Osteoblast (primary cell): Measurements from ENCODE around the gene PAQR8. TPM values are rescaled to one million over a fixed set of nuclear protein-coding genes. Genes with fewer than 3 reads are reported as not detected.

ENCODE experiments used
- DNase-seq: peaks from one replicate; pipeline ENCODE4 v3.0.0; 2011; ENCODE audit warnings: low spot score, mixed read lengths; ENCODE audit not compliant: insufficient read length; ENCODE audit errors: missing footprints
- H2AFZ ChIP-seq: 2 replicates; pipeline ENCODE4 v1.6.0; 2011; ENCODE audit warnings: mild to moderate bottlenecking, low read length
- H3K27ac ChIP-seq: 2 replicates; pipeline ENCODE4 v1.5.1; 2011; ENCODE audit warnings: mild to moderate bottlenecking, low read depth, low read length, moderate library complexity
- H3K27me3 ChIP-seq: 2 replicates; pipeline ENCODE4 v1.6.0; 2012; ENCODE audit warnings: mild to moderate bottlenecking, control low read depth, inconsistent platforms, low read length, moderate library complexity; ENCODE audit not compliant: insufficient read depth
- H3K36me3 ChIP-seq: 2 replicates; pipeline ENCODE4 v1.5.1; 2011; ENCODE audit warnings: mild to moderate bottlenecking, low read length, control low read depth, moderate library complexity; ENCODE audit not compliant: insufficient read depth
- H3K4me1 ChIP-seq: 2 replicates; pipeline ENCODE4 v1.5.1; 2011; ENCODE audit warnings: mild to moderate bottlenecking, low read length, control low read depth, moderate library complexity; ENCODE audit not compliant: insufficient read depth
- H3K4me2 ChIP-seq: 2 replicates; pipeline ENCODE4 v1.6.0; 2011; ENCODE audit warnings: mild to moderate bottlenecking, low read length; ENCODE audit not compliant: insufficient read depth
- H3K4me3 ChIP-seq: fragments of 200-600 bp; sonication (generic); 3 replicates; pipeline ENCODE4 v1.5.1; 2012; ENCODE audit warnings: mild to moderate bottlenecking, low read length, inconsistent platforms; ENCODE audit not compliant: insufficient read depth
- H3K79me2 ChIP-seq: 2 replicates; pipeline ENCODE4 v1.6.0; 2012; ENCODE audit warnings: mild to moderate bottlenecking, low read length, control low read depth, inconsistent platforms; ENCODE audit not compliant: insufficient read depth
- H3K9me3 ChIP-seq: 2 replicates; pipeline ENCODE4 v1.5.1; 2011; ENCODE audit warnings: low read depth, low read length, control low read depth
- H4K20me1 ChIP-seq: 2 replicates; pipeline ENCODE4 v1.6.0; 2012; ENCODE audit warnings: mild to moderate bottlenecking, low read length, control low read depth; ENCODE audit not compliant: insufficient read depth
- total RNA-seq: library from RNA; depleted of rRNA; stranded (reverse); fragments of >200 nt; gene quantifications from 2 replicates; pipeline ENCODE4 v1.2.3, GENCODE V29; 2012
- TF ChIP-seq, protein P1 (sequence below): IDR thresholded peaks from 2 replicates; pipeline ENCODE4 v1.5.1; 2011; ENCODE audit warnings: mild to moderate bottlenecking, low read depth, low read length, moderate library complexity; ENCODE audit errors: extremely low read depth

PAQR8 gene
- total RNA-seq, 1 donor: 3.6 TPM

DNA sequence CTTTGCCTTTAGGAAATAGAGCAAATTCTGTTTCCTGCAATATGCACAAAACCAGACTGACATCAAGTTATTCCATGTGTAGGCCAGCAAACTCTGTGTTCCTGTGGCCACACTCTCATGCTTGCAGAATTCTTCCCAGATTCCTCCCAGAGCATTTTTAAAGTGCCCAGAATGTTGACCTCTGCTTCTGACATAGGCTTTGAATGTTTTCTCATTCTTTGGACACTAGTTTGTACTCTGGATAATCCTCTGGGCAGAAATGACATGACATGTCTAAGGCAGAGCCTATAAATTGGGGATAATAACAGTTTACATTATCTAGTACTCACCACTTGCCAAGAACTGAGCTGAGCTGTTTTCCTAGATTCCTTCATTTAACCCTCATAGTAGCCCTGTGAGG, 49.0 kb downstream of the PAQR8 start:
- Histone ChIP-seq H2AFZ (no peak overlapping the region), H4K20me1 (no peaks in the 10 kb centered on the region), H3K27ac (peak overlapping the region; percentile 31), H3K36me3 (no peaks in the 10 kb centered on the region), H3K4me2 (no peak overlapping the region), H3K79me2 (peaks cover 4% of the 10 kb centered on the region), H3K9me3 (no peaks in the 10 kb centered on the region), H3K4me3 (no peak overlapping the region), H3K4me1 (peaks cover 31% of the 10 kb centered on the region), H3K27me3 (no peaks in the 10 kb centered on the region)
- DNase-seq: no peak
- TF ChIP-seq, protein P1, sequence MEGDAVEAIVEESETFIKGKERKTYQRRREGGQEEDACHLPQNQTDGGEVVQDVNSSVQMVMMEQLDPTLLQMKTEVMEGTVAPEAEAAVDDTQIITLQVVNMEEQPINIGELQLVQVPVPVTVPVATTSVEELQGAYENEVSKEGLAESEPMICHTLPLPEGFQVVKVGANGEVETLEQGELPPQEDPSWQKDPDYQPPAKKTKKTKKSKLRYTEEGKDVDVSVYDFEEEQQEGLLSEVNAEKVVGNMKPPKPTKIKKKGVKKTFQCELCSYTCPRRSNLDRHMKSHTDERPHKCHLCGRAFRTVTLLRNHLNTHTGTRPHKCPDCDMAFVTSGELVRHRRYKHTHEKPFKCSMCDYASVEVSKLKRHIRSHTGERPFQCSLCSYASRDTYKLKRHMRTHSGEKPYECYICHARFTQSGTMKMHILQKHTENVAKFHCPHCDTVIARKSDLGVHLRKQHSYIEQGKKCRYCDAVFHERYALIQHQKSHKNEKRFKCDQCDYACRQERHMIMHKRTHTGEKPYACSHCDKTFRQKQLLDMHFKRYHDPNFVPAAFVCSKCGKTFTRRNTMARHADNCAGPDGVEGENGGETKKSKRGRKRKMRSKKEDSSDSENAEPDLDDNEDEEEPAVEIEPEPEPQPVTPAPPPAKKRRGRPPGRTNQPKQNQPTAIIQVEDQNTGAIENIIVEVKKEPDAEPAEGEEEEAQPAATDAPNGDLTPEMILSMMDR: no peak

DNA sequence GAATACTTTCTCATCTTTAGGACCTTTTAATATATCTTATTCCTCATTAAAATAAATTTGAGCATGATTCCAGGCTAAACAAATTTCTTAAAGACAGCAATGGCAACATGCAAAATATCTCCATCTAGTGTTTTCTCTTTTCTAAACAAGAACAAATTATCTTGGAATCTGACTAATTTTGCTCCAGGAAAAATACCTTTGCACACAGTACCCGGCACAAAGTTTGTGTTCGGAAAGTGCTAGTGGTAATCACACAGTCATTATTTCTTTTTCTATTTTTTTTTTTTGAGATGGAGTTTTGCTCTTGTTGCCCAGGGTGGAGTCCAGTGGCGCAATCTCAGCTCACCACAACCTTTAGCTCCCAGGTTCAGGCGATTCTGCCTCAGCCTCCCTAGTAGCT, 50.0 kb downstream of the PAQR8 start:
- no peak overlapping the region for H3K27ac ChIP-seq
- TF ChIP-seq, protein P1: no peak
- H4K20me1 ChIP-seq: no peaks in the 10 kb centered on the region
- no peak for DNase-seq
- no peaks in the 10 kb centered on the region for H3K9me3 ChIP-seq
- H3K79me2 ChIP-seq: peaks cover 4% of the 10 kb centered on the region
- peaks cover 40% of the 10 kb centered on the region for H3K4me1 ChIP-seq
- H3K27me3 ChIP-seq: no peaks in the 10 kb centered on the region
- H2AFZ ChIP-seq: no peak overlapping the region
- no peaks in the 10 kb centered on the region for H3K36me3 ChIP-seq
- H3K4me2 ChIP-seq: no peak overlapping the region
- H3K4me3 ChIP-seq: no peak overlapping the region

DNA sequence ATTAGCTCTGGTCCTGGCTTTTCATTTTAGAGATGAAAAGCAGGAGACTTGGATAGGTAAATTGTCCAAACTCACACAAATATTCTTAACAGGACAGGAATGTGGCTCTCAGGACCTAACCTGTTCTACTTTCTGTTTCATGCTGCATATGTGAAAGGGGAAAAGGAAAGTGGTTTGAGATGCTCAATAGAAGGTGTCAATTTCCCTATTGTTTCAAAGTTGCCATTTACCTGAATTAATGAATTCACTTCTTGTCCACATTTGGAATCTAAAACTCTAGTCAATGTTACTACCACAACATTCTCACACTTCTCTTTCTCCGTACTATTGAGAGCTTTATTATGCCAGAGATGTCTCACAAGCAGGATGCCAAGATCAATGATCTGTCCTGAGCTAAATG, 53.4 kb downstream of the PAQR8 start:
- H3K36me3 ChIP-seq: no peaks in the 10 kb centered on the region
- no peak for DNase-seq
- H3K4me1 ChIP-seq: peaks cover 51% of the 10 kb centered on the region
- H3K79me2 ChIP-seq: peaks cover 2% of the 10 kb centered on the region
- H3K27me3 ChIP-seq: no peaks in the 10 kb centered on the region
- peak overlapping the region; percentile 7 for H3K4me2 ChIP-seq
- H4K20me1 ChIP-seq: no peaks in the 10 kb centered on the region
- H3K27ac ChIP-seq: no peak overlapping the region
- H3K4me3 ChIP-seq: no peak overlapping the region
- no peaks in the 10 kb centered on the region for H3K9me3 ChIP-seq
- TF ChIP-seq, protein P1: no peak
- H2AFZ ChIP-seq: no peak overlapping the region

DNA sequence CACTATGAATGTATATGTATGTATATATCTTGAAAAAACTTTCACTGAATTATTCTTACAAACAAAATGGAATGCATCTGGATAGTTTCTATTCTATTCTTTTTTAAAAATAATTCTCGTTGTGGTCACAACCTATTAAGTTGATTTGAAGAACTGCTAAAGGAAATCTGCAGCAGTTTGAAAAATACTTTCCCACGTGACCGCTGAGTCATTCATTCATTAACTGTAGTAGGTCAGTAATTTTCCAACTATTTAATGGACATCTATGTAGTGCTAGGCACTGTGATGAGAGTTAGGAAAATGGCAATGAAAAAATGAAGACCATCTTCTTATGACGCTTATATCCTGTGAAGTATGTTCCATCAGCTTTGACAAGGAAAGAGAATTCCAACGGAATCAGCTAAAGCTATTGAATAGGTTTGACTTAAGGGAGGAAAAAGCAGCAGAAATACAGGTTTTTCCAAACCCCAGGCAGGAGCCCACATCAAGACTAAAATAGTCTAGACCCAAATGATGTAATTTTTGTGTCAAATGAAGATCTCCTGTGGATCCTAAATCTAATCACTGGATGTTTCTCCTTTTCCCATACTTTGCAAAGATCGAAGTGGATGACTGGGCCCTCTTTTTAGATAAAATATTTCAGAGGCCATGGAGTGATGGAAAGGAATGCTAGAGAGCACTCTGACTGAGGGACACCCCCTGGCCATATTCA, 54.1 kb downstream of the PAQR8 start:
- Histone ChIP-seq H3K4me3 (no peak overlapping the region), H3K27ac (peak overlapping the region; percentile 98), H3K27me3 (no peaks in the 10 kb centered on the region), H2AFZ (no peak overlapping the region), H3K9me3 (no peaks in the 10 kb centered on the region), H3K4me2 (peak overlapping the region; percentile 7), H3K79me2 (peaks cover 10% of the 10 kb centered on the region), H3K4me1 (peaks cover 44% of the 10 kb centered on the region), H4K20me1 (no peaks in the 10 kb centered on the region), H3K36me3 (no peaks in the 10 kb centered on the region)
- no peak for DNase-seq
- TF ChIP-seq, protein P1: no peak
